Body of pancreas (tissue), 4 donors: ENCODE results near the gene TFCP2L1.

Source experiments
- CTCF ChIP-seq, 7 experiments: fragments of 450-650 bp in 4 of 7; fragments of 200-600 bp in 3 of 7; sonication (generic) in 3 of 7; IDR thresholded peaks; one replicate each; pipeline ENCODE4 v1.5.1; 2016 to 2019; ENCODE audit warnings: antibody characterized with exemption in 7 of 7
- POLR2A ChIP-seq, 3 donors: fragments of 450-650 bp; IDR thresholded peaks; one replicate each; pipeline ENCODE4 v1.6.1; 2016; ENCODE audit warnings: antibody characterized with exemption in 3 of 3, mild to moderate bottlenecking in 2 of 3

GRCh38 chr2:121203591-121204249 lies 81.3 kb downstream of the TFCP2L1 start:
- no peak for TF ChIP-seq CTCF (IDR thresholded peaks at IDR 0.05)
- no peak for TF ChIP-seq POLR2A (IDR thresholded peaks at IDR 0.05)
